ENCODE measurements around the gene ADSS1.

The ADSS1 gene

GRCh38 chr14:104756477-104757237 is 32.6 kb downstream of the ADSS1 start:
- no peak for TF ChIP-seq CTCF (IDR thresholded peaks at IDR 0.05; ENCODE audit: low read depth, low read length)
- DNase-seq (ENCODE audit: extremely low read depth, low read depth), result no peak

- DNase-seq (ENCODE audit: extremely low read depth, low read depth), result no peak
- TF ChIP-seq CTCF (IDR thresholded peaks at IDR 0.05; ENCODE audit: low read depth, low read length), result no peak
Measured at GRCh38 chr14:104757238-104757585, 33.2 kb downstream of the ADSS1 start.

- DNase-seq (ENCODE audit: extremely low read depth, low read depth), result no peak
- no peak for TF ChIP-seq CTCF (IDR thresholded peaks at IDR 0.05; ENCODE audit: low read depth, low read length)
Measured at GRCh38 chr14:104757681-104758392, 33.8 kb downstream of the ADSS1 start.

GRCh38 chr14:104758981-104759969 is 35.2 kb downstream of the ADSS1 start:
- no peak for DNase-seq (ENCODE audit: extremely low read depth, low read depth)

GRCh38 chr14:104765517-104765916 is 41.5 kb downstream of the ADSS1 start:
- DNase-seq (ENCODE audit: extremely low read depth, low read depth), result no peak

More at GRCh38 chr14:104758981-104759969, 35.2 kb downstream of the ADSS1 start:
- no peak for TF ChIP-seq CTCF (IDR thresholded peaks at IDR 0.05; ENCODE audit: low read depth, low read length)

GRCh38 chr14:104766256-104766862 is 42.3 kb downstream of the ADSS1 start:
- no peak for DNase-seq (ENCODE audit: extremely low read depth, low read depth)
- TF ChIP-seq CTCF (IDR thresholded peaks at IDR 0.05; ENCODE audit: low read depth, low read length), result no peak

More at GRCh38 chr14:104765517-104765916, 41.5 kb downstream of the ADSS1 start:
- no peak for TF ChIP-seq CTCF (IDR thresholded peaks at IDR 0.05; ENCODE audit: low read depth, low read length)
